NCI-H2107 (cell line): ENCODE measurements around the gene METTL25B.

ENCODE experiments used
- DNase-seq: peaks from one replicate; lab custom pipeline; 2025; lab: John Stamatoyannopoulos, UW

METTL25B gene

DNA sequence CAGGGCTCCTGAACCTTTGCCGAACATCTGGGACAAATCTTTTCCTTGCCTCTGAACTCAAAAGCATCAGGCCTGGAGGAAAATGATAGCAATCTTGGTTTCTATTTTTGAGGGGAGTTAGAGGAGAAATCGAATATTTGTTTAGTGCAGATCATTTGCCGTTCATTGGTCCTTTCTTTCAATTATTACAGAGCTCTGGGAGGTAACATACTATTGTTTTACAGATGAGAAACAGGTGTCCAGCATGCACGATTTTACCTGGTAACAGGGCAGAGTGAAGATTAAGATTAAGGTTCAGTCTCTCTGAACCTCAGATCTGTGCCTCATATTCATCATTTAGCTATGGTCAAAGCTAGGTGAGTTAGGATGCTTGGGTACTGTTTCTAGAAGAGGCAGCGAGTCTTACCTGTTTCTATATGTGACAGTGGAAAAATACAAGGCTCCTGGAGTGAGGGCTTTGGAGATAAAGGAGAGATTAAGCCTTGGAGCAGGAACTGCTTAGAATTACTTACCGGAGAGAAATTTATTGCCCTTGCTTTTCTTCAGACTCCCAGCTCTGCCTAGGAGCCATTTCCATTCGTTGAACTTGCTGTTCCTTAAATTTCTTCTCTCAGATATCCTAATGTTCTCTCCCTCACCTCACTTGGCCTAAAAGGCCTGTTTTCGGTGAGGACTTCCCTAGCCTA, 40.5 kb downstream of the METTL25B start:
- no peak for DNase-seq

DNA sequence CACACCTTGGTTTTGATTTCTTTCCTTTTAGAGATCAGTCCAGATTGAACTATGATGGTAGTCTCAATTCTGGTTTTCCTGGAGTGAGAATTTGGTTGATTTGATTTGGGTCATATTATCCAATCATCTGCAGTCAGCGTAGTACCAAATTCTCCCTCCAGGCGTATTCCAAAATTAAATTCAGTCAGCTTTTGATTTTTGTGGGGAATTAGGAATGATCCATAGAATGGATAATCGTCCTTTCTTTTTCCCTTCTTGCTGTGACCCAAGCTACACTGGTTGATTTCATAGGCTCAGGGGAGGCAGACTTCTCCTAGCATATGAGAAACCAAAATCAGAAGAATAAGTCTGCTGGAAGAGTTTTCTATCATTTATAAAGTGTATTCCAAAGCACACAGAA, 44.0 kb downstream of the METTL25B start:
- DNase-seq = no peak

DNA sequence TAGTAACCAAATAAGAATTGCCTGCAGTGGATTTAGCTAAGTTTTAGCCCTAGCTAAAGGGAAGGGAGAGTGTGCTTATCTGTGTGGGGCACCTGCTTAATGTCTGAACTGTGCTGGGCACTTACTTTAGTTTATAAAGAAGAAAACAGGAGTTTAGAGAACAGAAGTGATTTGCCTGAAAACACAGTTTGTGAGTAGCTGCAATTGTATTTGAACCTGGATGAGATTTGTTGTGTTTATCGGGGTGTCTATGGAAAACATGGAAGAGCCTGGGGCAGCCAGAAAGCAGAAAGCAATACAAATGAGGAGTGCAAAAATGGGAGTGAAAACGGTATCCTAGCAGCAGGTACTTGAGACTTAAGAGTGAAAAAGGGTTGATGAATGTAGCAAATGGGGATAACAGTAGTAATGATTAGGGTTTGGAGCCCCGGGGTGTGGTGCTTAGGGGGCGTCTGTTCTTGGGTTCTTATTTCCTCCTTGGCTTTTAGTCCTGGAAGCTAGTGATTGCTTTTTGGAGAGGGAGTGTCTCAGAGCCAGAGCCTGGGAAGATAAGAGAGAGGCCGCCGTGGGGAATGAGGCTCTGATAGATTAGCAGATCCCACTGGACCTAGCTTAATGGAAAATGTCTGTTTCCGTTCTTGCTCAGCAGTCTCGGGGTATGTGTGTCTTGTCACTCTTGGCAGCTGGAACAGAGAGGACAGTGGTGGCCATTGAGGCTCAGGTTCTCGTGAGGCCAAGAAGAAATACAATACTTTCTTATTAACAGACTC, 44.6 kb downstream of the METTL25B start:
- no peak for DNase-seq

DNA sequence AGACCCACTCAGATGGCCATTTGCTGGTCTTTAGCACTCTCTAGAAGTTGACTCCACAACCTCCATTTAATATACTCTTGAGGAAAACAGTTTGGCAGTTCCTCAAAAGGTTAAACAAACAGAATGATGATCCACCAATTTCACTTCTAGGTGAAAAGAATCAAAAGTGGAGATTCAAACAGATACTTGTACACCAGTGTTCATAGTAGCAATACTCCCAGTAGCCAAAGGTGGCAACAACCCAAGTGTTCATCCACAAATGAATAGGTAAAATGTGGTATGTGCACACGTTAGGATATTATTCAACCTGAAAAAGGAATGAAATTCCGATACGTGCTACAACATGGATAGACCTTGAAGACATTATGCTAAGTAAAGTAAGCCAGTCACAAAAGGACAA, 45.3 kb downstream of the METTL25B start:
- DNase-seq = no peak

DNA sequence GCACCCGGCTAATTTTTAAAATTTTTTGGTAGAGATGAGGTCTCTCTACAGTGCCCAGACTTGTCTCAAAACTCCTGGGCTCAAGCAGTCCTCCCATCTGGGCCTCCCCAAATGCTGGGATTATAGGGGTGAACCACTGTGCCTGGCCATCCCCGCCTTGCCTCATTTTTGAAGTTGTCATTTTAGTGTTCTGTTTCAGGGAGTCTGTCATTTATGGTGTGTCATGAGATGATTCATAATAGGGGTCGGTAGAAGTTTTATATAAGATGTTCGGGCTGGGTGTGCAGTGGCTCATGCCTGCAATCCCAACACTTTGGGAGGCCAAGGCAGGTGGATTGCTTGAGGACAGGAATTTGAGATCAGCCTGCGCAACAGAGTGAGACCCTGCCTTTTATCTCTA, 47.5 kb downstream of the METTL25B start:
- DNase-seq = no peak

DNA sequence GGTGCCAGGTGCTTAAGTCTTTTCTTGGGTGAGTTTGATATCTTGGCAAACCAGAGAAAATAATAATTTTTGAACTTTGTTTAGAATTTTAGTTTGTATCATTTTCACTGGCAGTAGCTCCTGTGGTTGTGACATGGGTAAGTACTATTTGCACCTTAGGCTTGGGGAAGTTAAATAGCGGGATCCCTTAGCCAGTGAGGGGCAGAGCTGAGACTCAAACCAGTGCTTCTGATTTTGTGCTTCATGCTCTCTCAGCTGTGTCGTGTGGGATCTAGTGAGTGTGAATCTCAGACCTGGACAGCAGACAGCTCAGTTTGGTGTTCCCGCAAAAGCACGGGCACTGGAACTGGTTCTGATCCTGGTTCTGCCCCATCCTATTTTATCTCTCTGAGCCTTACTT, 48.7 kb downstream of the METTL25B start:
- no peak for DNase-seq

DNA sequence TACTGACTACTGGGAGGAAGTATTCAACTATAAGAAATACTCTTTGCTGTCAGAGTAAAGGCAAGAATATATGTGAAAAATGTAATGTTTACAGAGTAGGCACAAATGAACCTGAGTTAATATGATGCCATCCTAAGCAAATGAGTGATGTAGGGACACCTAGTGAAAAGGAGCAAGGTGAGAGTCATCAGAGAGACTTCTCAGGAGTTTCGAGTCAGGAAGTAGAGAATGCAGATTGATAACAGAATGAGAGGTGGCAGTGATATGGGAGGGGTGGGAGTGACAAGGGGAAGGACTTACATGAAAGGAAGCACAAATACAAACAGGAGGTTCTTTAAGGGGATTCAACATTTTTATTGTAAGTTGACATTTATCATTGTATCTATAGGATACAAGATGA, 49.3 kb downstream of the METTL25B start:
- no peak for DNase-seq

DNA sequence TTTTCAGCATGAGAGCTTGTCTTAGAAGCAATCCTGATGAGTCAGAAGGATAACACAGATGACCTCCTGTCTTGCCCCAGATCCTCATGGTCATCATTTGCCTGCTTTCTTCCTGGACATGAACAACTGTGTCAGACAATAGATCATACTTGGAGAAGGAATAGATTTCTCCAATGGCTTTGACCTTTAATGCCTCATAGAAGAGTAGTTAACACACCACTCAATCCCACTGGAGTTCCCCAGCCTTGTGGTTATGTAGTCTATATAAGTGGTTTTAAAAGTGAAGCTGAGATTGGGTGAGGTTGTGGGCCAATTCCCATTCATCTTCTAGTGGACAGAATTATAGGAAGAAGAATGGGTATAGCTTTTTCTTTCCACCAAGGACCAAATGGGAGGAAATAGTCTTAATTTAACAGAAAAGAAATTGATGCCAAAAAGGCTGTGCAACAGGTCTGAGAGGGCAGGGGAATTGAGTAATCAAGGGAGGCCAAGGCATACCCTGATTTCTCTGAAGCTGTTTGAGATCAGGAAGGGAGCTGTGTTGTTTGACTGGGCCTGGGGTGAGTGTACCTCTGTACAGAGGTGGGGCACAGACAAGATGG, 53.4 kb downstream of the METTL25B start:
- no peak for DNase-seq

DNA sequence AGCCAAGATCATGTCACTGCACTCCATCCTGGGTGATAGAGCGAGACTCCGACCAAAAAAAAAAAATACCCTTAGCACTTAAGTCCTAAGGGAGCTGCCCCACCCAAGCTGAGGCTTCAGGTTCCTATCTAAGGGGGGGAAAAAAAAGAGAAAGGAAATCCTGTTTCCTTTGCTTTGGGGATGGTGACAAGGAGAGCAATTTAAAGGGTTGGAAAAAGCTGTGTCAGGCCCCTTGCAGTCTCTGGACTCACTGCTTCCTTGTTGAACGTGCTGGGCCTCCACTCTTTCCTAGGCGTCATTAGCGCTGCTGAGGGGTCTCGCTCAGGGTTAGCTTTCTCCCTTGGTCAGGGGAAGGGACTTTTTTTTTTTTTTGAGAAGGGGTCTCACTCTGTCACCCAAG, 57.2 kb downstream of the METTL25B start:
- no peak for DNase-seq
